Stimulated activated effector memory CD8-positive, alpha-beta T cell treated with anti-CD3 and anti-CD28 coated beads, Interleukin-12 subunit alpha, Interleukin-12 subunit beta, amount 100 ng/mL, for 72 hours (primary cell): Measurements from ENCODE around the gene CLNS1A.

Experiments
- ATAC-seq: fragments of 150-1000 bp; cut with Tn5 transposase; 2 replicates; pipeline ENCODE4 v1.10.0; 2021
- DNase-seq, 2 donors: peaks; one replicate each; pipeline ENCODE4 v3.0.0; 2021 to 2022; ENCODE audit warnings: low spot score in 2 of 2
- H3K27ac Mint-ChIP-seq: one replicate; pipeline ENCODE4 v1.8.0; 2022; ENCODE audit warnings: mild to moderate bottlenecking, mixed read lengths
- H3K36me3 Mint-ChIP-seq: one replicate; pipeline ENCODE4 v1.8.0; 2022; ENCODE audit warnings: mild to moderate bottlenecking, mixed read lengths
- H3K4me1 Mint-ChIP-seq: one replicate; pipeline ENCODE4 v1.8.0; 2022; ENCODE audit warnings: mixed read lengths
- H3K4me3 Mint-ChIP-seq: one replicate; pipeline ENCODE4 v1.8.0; 2022; ENCODE audit warnings: mild to moderate bottlenecking, mixed read lengths
- H3K9me3 Mint-ChIP-seq: one replicate; pipeline ENCODE4 v1.8.0; 2022; ENCODE audit warnings: mixed read lengths

CLNS1A gene

GRCh38 chr11:77637345-77638165 lies at the start of gene CLNS1A:
CLNS1A (minus strand) TSS chr11:77637794; CDS start chr11:77637714, 80 bp downstream.
- ATAC-seq (peak; percentile 99), DNase-seq (peak; percentile 63 to 89)
- Mint-ChIP-seq H3K4me3 (peak within 1 kb of the TSS; percentile 87), H3K27ac (peak within 1 kb of the TSS; percentile 95), H3K36me3 (peaks cover 41% of the 10 kb centered on the region), H3K9me3 (no peaks in the 10 kb centered on the region), H3K4me1 (peaks cover 23% of the 10 kb centered on the region)

- no peaks in the 10 kb centered on the region for H3K4me1 Mint-ChIP-seq
- H3K9me3 Mint-ChIP-seq: no peaks in the 10 kb centered on the region
- ATAC-seq: no peak
- DNase-seq: no peak
- peak overlapping the region; percentile 70 for H3K27ac Mint-ChIP-seq
- H3K4me3 Mint-ChIP-seq: no peak overlapping the region
- H3K36me3 Mint-ChIP-seq: peaks cover 91% of the 10 kb centered on the region
These were observed 49.5 kb upstream of the CLNS1A start for GRCh38 chr11:77687088-77687487.

GRCh38 chr11:77677138-77677537 lies 39.5 kb upstream of the CLNS1A start:
- H3K9me3 Mint-ChIP-seq: no peaks in the 10 kb centered on the region
- H3K4me3 Mint-ChIP-seq: no peak overlapping the region
- peaks cover 100% of the 10 kb centered on the region for H3K36me3 Mint-ChIP-seq
- no peak for DNase-seq
- H3K27ac Mint-ChIP-seq: no peak overlapping the region
- ATAC-seq: no peak
- no peaks in the 10 kb centered on the region for H3K4me1 Mint-ChIP-seq

GRCh38 chr11:77672264-77672663 lies 34.7 kb upstream of the CLNS1A start:
- DNase-seq (no peak), ATAC-seq (no peak)
- Mint-ChIP-seq H3K9me3 (no peaks in the 10 kb centered on the region), H3K4me1 (peaks cover under 1% of the 10 kb centered on the region), H3K4me3 (no peak overlapping the region), H3K36me3 (peaks cover 98% of the 10 kb centered on the region), H3K27ac (peak overlapping the region; percentile 9)

GRCh38 chr11:77669848-77670511 lies 32.4 kb upstream of the CLNS1A start:
- Mint-ChIP-seq H3K9me3 (no peaks in the 10 kb centered on the region), H3K4me1 (peaks cover 6% of the 10 kb centered on the region), H3K36me3 (peaks cover 96% of the 10 kb centered on the region), H3K27ac (no peak overlapping the region), H3K4me3 (no peak overlapping the region)
- DNase-seq (no peak), ATAC-seq (no peak)

DNA sequence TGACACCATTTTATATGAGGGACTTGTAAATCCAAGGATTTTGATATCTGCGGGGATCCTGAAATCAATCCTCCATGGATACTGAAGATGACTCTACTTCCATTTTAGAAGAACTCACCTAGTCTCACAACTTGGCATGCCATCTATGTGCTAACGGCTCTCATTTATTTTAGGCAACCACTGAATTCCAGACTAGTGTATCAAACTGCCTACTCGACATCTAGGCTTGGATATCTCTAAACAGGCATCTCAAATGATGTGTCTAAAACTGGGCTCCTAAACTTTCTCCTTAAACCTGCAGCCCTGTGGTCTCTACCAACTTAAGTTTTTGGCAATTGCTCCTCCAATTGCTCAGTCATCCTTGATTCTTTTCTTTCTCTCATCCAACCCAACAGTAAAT lies 31.2 kb upstream of the CLNS1A start:
- ATAC-seq: no peak
- Mint-ChIP-seq H3K36me3 (peaks cover 94% of the 10 kb centered on the region), H3K4me1 (peaks cover 6% of the 10 kb centered on the region), H3K4me3 (no peak overlapping the region), H3K9me3 (no peaks in the 10 kb centered on the region), H3K27ac (no peak overlapping the region)
- no peak for DNase-seq

DNA sequence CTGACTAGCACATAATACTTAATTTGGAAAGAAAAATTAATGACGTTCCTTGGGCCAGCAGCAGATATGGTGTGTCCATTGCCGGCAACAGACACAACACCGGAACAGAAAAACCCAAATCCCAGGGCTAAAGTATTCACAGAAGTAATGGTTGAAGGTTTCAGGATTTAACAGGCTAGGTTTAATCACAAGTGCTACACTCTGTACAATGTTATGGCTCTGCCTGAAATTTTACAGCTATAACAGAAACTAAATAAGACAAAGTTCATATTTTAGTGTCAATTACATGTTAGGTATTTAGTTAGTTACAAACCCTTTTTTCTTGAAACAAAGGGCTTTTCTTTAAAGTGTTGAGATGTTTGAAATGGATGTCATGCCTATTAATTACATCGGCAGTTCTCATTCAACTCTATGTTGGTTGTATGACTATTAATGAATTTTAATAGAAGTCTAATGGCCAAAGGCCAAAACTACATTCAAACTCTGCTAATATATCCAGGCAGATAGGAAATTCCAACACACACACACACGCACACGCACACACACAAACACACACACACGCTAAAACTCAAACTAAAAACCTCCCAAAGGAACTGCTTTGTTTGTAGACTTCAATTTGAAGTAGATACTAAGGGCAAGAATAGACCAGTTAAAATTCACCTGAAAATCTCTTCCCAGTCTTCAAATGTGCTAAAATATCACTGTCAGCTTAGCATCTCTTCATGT lies 27.8 kb upstream of the CLNS1A start:
- no peak overlapping the region for H3K27ac Mint-ChIP-seq
- peaks cover 62% of the 10 kb centered on the region for H3K36me3 Mint-ChIP-seq
- ATAC-seq: no peak
- no peak for DNase-seq
- H3K4me1 Mint-ChIP-seq: peaks cover 6% of the 10 kb centered on the region
- no peak overlapping the region for H3K4me3 Mint-ChIP-seq
- H3K9me3 Mint-ChIP-seq: no peaks in the 10 kb centered on the region

- DNase-seq: no peak
- H3K4me1 Mint-ChIP-seq: no peaks in the 10 kb centered on the region
These were observed 24.1 kb upstream of the CLNS1A start for GRCh38 chr11:77661670-77662069.

GRCh38 chr11:77660947-77661346 lies 23.4 kb upstream of the CLNS1A start:
- H3K9me3 Mint-ChIP-seq: no peaks in the 10 kb centered on the region
- H3K4me3 Mint-ChIP-seq: no peak overlapping the region
- H3K36me3 Mint-ChIP-seq: peaks cover 18% of the 10 kb centered on the region
- ATAC-seq (no peak), DNase-seq (no peak)
- H3K4me1 Mint-ChIP-seq: no peaks in the 10 kb centered on the region
- no peak overlapping the region for H3K27ac Mint-ChIP-seq

More at GRCh38 chr11:77661670-77662069, 24.1 kb upstream of the CLNS1A start:
- no peaks in the 10 kb centered on the region for H3K9me3 Mint-ChIP-seq
- ATAC-seq: no peak
- H3K27ac Mint-ChIP-seq: no peak overlapping the region
- peaks cover 25% of the 10 kb centered on the region for H3K36me3 Mint-ChIP-seq
- H3K4me3 Mint-ChIP-seq: no peak overlapping the region

GRCh38 chr11:77658213-77659013 lies 20.8 kb upstream of the CLNS1A start:
- no peaks in the 10 kb centered on the region for H3K4me1 Mint-ChIP-seq
- H3K4me3 Mint-ChIP-seq: no peak overlapping the region
- H3K27ac Mint-ChIP-seq: no peak overlapping the region
- ATAC-seq (no peak), DNase-seq (no peak)
- H3K36me3 Mint-ChIP-seq: no peaks in the 10 kb centered on the region
- H3K9me3 Mint-ChIP-seq: no peaks in the 10 kb centered on the region

GRCh38 chr11:77656362-77656761 lies 18.8 kb upstream of the CLNS1A start:
- Mint-ChIP-seq H3K4me3 (no peak overlapping the region), H3K9me3 (no peaks in the 10 kb centered on the region), H3K36me3 (no peaks in the 10 kb centered on the region), H3K4me1 (no peaks in the 10 kb centered on the region), H3K27ac (no peak overlapping the region)
- DNase-seq: no peak
- no peak for ATAC-seq

- no peak overlapping the region for H3K4me3 Mint-ChIP-seq
- ATAC-seq: no peak
- DNase-seq: no peak
- H3K27ac Mint-ChIP-seq: no peak overlapping the region
- no peaks in the 10 kb centered on the region for H3K36me3 Mint-ChIP-seq
- H3K4me1 Mint-ChIP-seq: no peaks in the 10 kb centered on the region
- H3K9me3 Mint-ChIP-seq: no peaks in the 10 kb centered on the region
These were observed 17.3 kb upstream of the CLNS1A start for GRCh38 chr11:77654770-77655434.

- DNase-seq (no peak), ATAC-seq (no peak)
- Mint-ChIP-seq H3K27ac (no peak overlapping the region), H3K9me3 (no peaks in the 10 kb centered on the region), H3K36me3 (no peaks in the 10 kb centered on the region), H3K4me1 (no peaks in the 10 kb centered on the region), H3K4me3 (no peak overlapping the region)
These were observed 12.5 kb upstream of the CLNS1A start for GRCh38 chr11:77650123-77650522.

DNA sequence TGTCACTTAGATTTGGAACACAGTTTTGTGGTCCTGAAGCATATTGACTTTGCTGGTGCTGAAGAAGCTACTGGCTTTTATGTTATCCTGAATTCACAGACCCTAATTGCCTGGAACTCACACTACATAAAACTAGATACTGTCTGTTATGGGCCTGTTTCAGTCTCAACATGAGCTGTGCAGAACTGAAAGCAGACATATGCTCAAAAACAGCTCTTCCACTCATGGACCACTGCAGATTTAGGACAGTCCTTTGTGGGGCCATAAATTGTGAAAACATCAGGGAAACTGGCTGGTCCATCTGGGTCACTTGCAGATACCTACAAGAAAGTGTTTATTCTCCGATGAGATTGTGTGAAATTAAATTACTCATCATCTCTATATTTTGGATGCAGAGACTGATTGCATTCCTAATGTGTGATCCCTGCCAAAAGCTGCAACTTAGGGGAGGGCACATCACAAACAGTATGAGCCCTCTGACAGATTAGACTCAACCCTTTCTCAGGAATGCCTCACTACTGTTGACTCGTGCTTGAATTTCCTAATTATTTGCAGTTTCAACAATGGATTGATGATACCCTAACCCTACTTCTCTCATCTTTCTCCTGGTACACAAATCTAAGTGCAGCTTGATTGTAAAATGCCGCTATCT lies 10.2 kb upstream of the CLNS1A start:
- H3K27ac Mint-ChIP-seq: no peak overlapping the region
- no peaks in the 10 kb centered on the region for H3K36me3 Mint-ChIP-seq
- H3K9me3 Mint-ChIP-seq: no peaks in the 10 kb centered on the region
- no peak for DNase-seq
- H3K4me1 Mint-ChIP-seq: no peaks in the 10 kb centered on the region
- no peak overlapping the region for H3K4me3 Mint-ChIP-seq
- no peak for ATAC-seq
